Measurements from ENCODE around the gene KDM4C.

KDM4C gene

DNA sequence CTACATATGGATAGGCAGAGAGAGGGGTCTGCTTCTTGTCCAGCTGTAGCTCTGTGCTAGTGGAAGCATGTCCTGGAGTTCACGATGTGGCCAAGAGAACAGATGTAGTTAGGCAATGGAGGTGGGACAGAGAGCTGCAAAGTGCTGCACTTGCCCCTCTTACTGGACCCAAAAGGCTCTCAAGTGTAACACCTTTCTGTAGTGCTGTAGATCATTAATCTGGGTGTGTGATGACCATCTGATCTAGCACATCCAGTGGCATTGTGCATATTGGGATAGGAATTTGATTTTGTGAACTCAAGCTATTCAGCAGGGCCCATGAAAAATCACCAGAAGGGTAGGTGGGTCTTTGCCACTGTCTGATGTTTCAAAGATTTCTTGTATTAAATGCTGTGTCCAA is 151.4 kb downstream of the KDM4C start:
- no peak for DNase-seq

GRCh38 chr9:6910032-6910431 is 152.3 kb downstream of the KDM4C start:
- DNase-seq, result no peak

- no peak for DNase-seq
Measured at GRCh38 chr9:6910497-6910896, 152.7 kb downstream of the KDM4C start.

DNA sequence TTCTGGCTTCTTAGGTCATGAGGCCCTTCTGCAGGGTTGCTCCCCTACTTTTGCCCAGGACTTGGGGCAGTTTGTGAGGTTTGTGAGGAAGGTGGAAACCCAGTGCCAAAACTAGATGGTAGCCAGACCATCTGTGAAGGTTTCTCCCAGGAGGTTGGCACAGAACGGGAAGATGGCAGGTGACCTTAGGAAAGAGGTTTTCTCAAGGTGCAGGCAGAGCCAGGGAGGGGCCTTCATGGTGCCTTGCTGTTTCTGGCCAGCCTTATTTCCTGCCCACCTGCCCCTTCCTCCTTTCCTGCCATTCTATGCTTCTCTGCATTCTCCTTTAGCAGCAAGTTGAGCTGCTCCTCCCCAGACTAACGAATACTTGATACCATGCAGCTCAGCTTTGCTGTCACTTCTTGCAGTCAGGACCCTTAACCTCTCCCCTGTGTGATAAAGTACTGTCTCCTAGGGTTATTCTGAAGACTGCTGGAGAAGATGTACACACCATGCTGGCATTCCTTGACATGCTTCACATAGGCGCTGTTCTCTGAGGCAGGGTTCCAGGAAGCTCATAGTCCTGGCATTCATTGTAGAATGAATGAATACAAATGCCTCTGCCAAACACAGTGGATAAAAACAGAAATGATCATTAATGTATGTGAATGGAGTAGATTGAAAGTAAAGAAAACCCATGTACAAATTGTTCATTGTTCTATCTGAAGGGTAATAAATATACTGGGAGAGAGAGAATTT is 154.3 kb downstream of the KDM4C start:
- DNase-seq, result no peak

GRCh38 chr9:6915635-6916034 is 157.9 kb downstream of the KDM4C start:
- DNase-seq, result no peak

DNA sequence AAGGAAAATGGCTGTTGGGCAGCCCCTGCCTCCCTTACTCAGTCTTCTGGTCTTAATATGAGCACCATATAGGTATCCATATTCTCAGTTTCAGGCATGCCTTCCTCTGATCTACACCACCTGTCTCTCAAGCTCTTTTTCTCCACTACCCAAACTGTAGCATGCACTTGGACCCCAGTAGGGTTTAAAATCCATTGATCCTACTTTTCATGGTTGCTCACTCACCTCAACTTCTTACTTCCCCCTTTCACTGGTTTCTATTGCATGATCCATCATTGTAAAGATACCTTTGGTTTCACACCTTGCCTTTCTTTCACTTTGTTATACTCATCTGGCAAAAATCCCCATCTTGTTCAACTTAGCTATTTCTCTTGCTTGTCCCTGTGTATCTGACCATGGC is 159.4 kb downstream of the KDM4C start:
- DNase-seq, result no peak

DNA sequence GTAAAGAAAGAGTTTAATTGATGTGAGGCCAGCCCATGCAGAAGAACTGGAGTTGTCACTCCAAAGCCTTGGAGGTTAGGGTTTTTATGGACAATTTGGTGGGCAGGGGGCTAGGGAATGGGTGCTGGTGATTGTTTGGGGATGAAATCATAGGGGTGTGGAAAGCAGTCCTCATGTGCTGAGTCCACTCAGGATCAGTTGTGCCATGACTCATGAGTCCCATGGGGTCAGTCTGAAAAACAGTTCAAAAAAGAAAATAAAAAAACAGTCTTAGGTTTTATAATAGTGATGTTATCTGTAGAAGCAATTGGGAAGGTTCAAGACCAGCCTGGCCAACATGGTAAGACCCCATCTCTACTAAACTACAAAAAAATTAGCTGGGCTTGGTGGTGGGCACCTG is 162.3 kb downstream of the KDM4C start:
- DNase-seq, result no peak

DNA sequence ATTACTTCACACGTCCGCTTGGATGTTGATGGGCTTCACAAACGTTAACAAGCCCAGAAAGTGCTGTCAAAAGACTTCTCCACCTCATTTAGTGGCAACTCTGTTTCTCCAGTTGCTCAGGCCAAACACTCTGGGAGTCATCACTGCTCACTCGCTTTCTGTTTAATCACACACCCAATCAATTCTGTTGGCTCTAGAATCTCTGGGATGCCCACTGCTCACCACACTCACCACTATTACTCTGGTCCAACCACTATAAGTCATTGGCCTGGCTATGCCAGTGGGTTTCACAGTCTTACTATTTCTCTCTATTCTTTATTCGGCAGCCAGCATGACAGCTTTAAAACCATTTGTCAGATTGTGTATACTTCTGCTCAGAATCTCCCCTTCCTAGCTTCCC is 163.5 kb downstream of the KDM4C start:
- no peak for DNase-seq

DNA sequence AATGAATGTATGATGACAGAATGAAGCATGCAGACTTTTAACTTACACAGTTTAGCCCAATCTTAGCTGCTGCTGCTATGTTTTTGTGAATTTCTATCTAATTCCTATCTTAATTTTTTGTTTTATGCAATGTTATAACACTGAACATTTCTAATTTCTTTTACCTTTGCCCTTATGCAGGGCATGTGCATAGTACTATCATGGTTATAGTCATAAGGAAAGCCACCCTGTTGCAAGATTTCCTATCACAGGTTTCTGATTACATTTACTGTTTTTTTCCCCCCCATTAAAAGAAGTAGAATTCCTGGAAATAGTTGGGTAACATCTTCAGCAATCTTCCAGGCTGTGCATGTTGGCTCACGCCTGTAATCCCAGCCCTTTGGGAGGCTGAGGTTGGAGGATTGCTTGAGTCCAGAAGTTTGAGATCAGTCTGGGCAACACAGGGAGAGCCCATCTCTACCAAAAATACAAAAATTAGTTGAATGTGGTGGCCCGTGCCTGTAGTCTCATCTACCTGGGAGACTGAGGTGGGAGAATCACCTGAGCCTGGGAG is 164.4 kb downstream of the KDM4C start:
- no peak for DNase-seq

- no peak for DNase-seq
Measured at GRCh38 chr9:6922680-6923079, 164.9 kb downstream of the KDM4C start.

DNA sequence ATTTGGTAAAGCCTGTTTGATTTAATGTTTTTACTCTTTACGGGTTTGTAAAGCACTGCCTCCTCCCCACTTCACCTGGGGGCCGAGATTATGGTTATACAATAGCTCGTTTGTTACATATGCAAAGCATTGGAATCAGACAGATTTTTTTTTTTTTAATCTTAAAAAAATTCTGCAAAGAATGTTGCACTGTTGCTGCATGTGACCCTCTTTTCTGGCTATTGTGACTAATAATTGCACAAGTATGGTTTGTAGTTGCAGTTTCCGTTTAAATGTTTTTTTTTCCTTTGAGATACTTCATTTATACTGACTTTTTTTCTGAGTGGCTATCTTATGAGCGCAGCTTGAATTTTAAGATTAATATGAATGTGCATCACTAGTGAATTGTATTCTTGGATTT is 165.3 kb downstream of the KDM4C start:
- no peak for DNase-seq

GRCh38 chr9:6924149-6924548 is 166.4 kb downstream of the KDM4C start:
- no peak for DNase-seq

- no peak for DNase-seq
Measured at GRCh38 chr9:6924988-6925563, 167.3 kb downstream of the KDM4C start.

DNA sequence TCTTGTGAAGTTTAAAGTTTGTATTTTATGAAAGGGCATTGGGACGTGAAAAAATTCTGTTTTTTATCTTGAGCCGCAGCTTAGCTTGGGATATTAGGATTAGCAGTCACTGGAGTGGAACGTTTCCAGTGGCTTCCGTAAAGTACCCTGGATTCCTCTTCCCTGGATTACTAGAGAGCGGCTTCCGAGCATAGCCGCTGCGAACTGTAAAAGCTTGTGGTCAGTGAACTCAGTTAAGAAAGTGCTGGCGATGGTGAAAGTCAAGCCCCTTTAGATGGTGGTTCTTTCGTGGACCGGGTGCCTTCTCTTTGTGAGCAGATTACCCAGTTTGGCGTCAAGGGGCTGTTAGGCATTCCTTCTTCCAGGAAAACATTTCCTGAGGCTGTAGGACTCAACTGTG is 168.1 kb downstream of the KDM4C start:
- no peak for DNase-seq

- DNase-seq, result no peak
Measured at GRCh38 chr9:6926436-6926835, 168.7 kb downstream of the KDM4C start.

DNA sequence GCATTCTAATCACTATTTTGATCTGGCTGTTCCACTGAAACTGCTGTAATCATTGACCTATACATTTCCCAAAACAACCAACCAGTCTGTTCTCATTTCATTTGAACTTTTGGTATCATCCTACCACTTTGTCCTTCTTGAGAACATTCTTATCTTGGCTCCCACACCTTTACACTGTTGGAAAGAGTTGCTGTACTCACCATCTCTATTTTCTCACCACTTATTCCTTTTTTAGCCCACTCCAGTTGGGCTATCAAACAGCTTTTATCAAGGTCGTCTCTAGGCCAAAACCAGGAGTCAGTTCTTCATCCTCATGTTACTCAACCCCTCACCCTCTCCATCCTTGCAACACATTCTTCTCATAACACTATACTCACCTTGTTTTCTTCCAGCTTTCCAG is 170.1 kb downstream of the KDM4C start:
- DNase-seq, result no peak

GRCh38 chr9:6928863-6929262 is 171.1 kb downstream of the KDM4C start:
- DNase-seq, result peak; percentile 9

DNA sequence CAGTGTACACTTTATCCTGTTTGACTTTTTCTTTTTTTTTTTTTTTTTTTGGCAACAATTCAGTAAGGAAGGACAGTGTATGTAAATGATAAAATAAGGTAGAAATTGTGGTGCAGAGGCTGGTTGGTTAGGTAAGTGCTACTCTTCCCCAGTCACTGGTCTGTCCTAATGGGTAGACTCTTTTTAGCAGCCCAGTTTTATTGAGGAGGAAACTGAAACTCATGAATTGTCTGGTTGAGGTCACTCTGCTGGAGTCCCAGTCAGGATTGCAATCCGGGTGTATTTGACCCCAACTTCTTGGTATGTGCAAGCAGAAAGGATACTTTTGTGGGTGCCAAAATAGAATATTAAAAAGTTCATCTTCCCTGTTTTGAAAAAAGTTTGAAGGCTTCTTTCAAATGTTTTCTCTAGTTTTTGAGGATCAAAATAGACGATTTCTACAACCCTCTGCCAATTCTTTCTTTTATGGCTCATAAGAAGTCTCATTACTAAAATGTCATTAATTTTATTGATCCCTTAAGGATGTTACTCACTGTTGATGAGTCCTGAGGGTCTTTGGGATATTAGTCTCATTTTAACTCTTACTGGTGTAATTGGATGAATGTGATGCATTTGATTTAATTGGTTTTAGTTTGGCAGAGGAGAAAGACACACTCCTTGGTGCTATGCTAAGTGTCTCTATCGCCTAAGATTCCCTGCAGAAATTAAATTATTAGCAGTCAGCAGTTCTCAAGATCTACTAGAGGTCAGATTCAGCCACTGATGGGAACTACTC is 171.9 kb downstream of the KDM4C start:
- peak; percentile 12 for DNase-seq

GRCh38 chr9:6930827-6931226 is 173.1 kb downstream of the KDM4C start:
- DNase-seq, result no peak

- no peak for DNase-seq
Measured at GRCh38 chr9:6931913-6932312, 174.1 kb downstream of the KDM4C start.

- no peak for DNase-seq
Measured at GRCh38 chr9:6936103-6936502, 178.3 kb downstream of the KDM4C start.

DNA sequence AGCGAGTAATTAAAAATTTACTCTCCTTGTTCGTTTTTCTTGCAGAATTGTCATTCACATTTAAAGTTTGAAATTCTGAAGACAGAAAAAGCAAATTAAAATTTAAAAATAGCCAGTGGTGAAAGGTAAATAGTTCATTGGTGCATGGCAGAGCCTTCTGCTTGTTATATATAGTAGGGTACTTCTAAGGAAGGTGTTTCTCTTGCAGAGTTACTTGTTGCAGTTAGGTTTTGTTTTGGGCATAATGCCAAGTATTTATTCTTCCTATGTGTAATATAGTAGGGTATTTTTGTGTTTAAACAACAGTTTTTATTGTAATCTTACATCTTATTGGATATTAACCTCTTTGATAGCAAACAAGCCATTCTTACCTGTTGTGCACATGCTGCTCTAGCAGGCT is 179.4 kb downstream of the KDM4C start:
- no peak for DNase-seq

GRCh38 chr9:6938447-6938846 is 180.7 kb downstream of the KDM4C start:
- DNase-seq, result peak; percentile 6

- no peak for DNase-seq
Measured at GRCh38 chr9:6938873-6939272, 181.1 kb downstream of the KDM4C start.

Measured in MV-4-11 (cell line).